Measurements from ENCODE around the gene RUFY4. TPM values are rescaled to one million over a fixed set of nuclear protein-coding genes. Genes with fewer than 3 reads are reported as not detected.
A peak's percentile ranks its signal among the peaks of the same experiment; 100 is the strongest.

RUFY4 gene
- total and polyA plus RNA-seq, 9 of the 15 experiments (the other 6 are each of a cell fraction or from before 2014, with no cell fraction given) = not detected

GRCh38 chr2:218033590-218034496 lies 35.2 kb upstream of the RUFY4 start:
- intact Hi-C loops (cut with micrococcal nuclease) = loop anchor here (5.0 kb wide), 1 partner anchor 37 kb away; no protein-coding TSS in a partner anchor
- H3K9me1 ChIP-seq (ENCODE audit: control insufficient read depth, insufficient read depth, low read length) = no peaks in the 10 kb centered on the region
- no peak overlapping the region for H3K9ac ChIP-seq (ENCODE audit: insufficient read depth in 1 of 2, low read depth in 2 of 2, low read length in 2 of 2)
- no peaks in the 10 kb centered on the region for H4K20me1 ChIP-seq (replicated peaks; ENCODE audit: control insufficient read depth, insufficient read depth, low read length)
- FAIRE-seq (no peak), DNase-seq (ENCODE audit: extremely low read depth in 1 of 4, low spot score in 3 of 4) (no peak), ATAC-seq (0 out of 3 replicates have a peak, but pooled peaks have one; percentile 18)
- WGBS (ENCODE audit: insufficient coverage, low coverage, missing lambda C conversion rate) = 2% methylated on average over 30 of the region's 45 CpGs
- no TSS peak for BruUV-seq (replicated peaks)
- peaks cover 0 to 4% of the 10 kb centered on the region in 2 experiments; a peak in 1 of 5 replicates for H3K4me1 ChIP-seq (replicated peaks in 1 of 2; ENCODE audit: control insufficient read depth in 2 of 2, insufficient read depth in 2 of 2, low read length in 2 of 2)
- H3K79me2 ChIP-seq (ENCODE audit: control insufficient read depth, insufficient read depth, low read length) = no peaks in the 10 kb centered on the region
- H3K4me3 ChIP-seq = no peak overlapping the region
- H3K4me2 ChIP-seq (ENCODE audit: insufficient read depth, low read length) = no peak overlapping the region
- no peak for TF ChIP-seq CBX3 (IDR thresholded peaks at IDR 0.05; ENCODE audit: borderline replicate concordance in 1 of 2, low read length in 2 of 2)
- peak in 1 of 2 experiments; percentile 72; a peak in 1 of 4 replicates for TF ChIP-seq UBTF (IDR thresholded peaks at IDR 0.05; ENCODE audit: borderline replicate concordance in 1 of 2, low read depth in 2 of 2, low read length in 2 of 2)
- peaks cover 0 to 30% of the 10 kb centered on the region in 2 experiments; a peak in 1 of 5 replicates for H3K27me3 ChIP-seq (ENCODE audit: control insufficient read depth in 2 of 2, insufficient read depth in 2 of 2, low read length in 2 of 2)
- H3K36me3 ChIP-seq (ENCODE audit: control insufficient read depth, insufficient read depth, low read length) = no peaks in the 10 kb centered on the region
- ChIA-PET POLR2A (no interaction called here), CTCF (ENCODE audit: low intra/inter-chr PET ratio) (interaction anchor here (0.6 to 1.2 kb wide), 2 partner anchors 22 to 245 kb away, joined by 3 to 4 read pairs; no protein-coding TSS in a partner anchor)
- H3K27ac ChIP-seq (ENCODE audit: extremely low read depth, low read depth, low read length) = no peak overlapping the region
- H3K9me3 ChIP-seq (replicated peaks; ENCODE audit: control insufficient read depth, insufficient read depth, low read depth, low read length) = no peaks in the 10 kb centered on the region
- in situ Hi-C loops (cut with MboI) = no loop called here
- H2AFZ ChIP-seq (ENCODE audit: low read depth, low read length) = no peak overlapping the region

Measured in K562 (cell line).